GM19324 (cell line): ENCODE measurements around the gene TEAD3.

Source experiments
- ATAC-seq: cut with Tn5 transposase; IDR thresholded peaks from one replicate; pipeline ENCODE4 v1.9.1; 2021; ENCODE audit warnings: mild to moderate bottlenecking, moderate library complexity; ENCODE audit not compliant: unreplicated experiment, low FRiP score

The TEAD3 gene

DNA sequence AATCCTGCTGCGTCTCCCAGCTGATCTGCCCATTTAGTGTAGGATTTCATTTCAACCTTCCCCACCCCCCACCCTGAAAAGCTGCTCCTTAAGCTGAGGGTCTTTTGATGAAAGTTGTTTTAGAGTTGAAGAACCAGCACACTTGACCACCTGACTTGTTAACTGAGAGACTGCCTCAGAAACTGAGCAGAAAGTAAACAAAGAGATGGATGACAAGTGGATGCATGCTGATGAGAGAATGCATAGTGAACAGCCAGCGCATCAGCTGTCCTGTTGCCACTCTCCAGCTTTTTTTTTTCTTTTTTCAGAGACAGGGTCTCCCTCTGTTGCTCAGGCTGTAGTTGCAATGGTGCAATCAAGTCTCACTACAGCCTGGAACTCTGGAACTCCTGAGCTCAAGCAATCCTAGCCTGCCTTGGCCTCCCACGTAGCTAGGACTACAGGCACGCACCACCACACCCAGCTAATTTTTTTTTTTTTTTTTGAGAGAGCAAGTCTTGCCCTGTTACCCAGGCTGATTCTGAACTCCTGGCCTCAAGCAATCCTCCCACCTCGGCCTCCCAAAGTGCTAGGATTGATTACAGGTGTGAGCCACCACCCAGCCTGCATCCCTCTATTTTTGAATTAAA is 19.2 kb downstream of the TEAD3 start:
- ATAC-seq, result no peak

DNA sequence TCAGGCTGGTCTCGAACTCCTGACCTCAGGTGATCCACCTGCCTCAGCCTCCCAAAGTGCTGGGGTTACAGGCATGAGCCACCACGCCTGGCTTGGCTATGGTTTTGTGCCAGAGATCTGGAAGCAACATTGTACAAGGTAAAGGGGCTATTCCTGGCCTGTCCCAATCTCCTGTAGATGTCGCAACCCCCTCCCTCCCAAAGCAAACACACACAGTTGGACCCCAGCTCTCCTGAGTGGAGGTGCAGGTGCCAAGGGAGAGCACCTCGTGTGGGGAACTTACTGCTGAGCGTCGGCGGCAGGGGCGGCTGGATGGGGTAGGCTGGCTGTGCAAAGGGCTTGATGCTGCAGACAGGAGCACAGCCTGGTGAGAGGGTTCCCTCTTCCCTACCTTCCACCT is 19.9 kb downstream of the TEAD3 start:
- no peak for ATAC-seq

DNA sequence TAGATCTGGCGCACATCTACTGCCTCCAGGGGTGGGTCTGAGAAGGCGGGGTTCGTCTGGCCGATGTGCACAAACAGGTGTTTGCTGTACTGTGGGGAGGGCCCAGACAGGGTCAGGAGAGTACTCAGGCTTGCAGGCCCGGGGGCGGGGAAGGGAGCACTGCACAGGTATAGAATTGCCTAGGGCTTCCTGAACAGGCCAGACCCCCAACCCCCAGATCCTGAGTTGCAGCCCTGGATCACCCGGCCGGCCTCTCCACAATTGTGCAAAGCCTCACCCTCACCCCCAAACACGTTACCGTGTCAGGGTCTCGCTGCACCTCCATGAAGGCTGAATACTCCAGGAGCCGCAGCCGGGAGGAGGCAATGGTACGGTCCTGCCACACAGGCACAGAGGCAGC is 20.9 kb downstream of the TEAD3 start:
- ATAC-seq, result no peak

DNA sequence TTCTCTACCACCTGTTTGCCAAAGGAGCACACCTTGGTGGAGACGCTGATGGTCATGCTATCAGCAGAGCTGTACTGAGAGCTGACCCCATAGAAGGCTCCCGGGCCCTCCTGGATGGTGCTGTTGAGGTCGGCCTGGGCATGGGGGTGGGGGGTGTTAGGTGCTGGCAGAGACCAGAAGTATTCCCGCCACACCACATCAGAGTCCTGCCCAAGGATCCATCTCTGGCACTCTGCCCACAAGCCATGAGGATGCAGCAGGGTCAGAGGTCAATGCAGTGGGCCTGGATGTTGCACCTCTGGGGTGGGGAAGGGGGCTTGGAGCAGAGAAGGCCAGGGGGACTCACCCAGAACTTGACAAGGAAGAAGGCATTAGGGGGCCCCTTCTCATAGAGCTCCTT is 21.3 kb downstream of the TEAD3 start:
- ATAC-seq, result no peak

DNA sequence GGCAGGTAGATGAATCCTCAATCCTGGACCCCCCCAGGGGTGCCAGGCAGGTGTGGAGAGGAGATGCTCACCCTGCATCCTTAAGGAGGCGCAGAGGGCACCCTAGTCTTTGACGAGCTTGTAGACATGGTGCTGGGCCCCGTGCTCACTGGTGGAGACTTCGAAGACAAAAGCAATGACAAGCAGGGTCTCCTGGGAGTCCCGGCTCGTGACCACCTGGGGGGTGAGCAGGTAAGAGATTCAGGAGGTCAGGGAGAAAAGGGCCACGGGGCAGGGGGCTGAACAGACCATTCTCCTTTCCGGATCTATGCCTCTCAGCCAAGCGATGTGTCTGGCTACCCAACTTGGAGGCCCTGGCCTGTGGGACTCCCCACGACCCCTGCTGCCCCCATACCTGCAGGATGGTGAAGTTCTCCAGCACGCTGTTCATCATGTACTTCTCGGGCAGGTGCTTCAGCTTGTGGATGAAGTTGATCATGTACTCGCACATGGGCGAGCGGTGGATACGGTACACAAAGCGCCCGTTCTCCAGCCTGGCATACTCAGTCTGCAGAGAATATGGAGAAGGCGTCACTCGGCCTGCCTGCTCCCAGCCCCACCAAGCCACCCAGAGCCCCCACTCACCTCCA is 21.8 kb downstream of the TEAD3 start:
- no peak for ATAC-seq

DNA sequence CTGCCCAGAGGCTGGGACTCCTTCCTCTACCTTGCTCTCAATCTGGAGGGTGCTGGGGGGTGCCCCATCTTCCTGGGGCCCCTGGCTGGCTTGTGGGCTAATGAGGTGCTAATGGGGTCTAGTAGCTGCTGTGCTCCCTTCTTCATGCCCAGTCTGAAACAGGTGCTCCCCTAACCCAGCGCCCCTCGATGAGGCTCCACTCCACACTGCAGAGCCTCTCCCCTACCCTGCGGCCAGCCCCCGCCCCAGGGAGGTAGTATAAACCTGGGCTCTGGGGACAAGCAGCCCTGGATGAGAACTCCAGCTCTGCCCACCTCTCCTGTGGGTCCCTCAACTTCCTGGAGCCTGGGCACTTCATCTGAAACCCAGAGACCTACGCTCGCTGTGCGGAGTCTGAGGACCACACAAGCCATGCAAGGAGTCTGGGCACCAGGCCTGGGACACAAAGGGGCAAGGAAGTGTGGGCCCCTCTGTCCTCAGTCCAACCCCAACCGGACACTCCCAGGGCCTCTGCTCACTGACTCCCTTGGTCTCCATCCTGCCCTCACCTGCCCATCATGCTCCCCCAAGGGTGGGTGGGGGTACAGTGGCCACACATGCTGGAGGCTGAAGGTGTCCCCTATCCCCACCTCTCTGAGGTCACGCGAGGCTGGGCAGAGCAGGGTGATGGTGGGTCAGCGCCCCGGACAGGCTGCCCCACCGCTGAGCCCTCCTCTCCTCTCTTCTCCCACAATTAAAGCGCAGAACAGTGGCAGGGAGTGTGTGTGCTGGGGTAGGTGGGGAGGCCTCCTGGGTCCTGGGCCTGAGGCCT is 22.5 kb downstream of the TEAD3 start:
- no peak for ATAC-seq

DNA sequence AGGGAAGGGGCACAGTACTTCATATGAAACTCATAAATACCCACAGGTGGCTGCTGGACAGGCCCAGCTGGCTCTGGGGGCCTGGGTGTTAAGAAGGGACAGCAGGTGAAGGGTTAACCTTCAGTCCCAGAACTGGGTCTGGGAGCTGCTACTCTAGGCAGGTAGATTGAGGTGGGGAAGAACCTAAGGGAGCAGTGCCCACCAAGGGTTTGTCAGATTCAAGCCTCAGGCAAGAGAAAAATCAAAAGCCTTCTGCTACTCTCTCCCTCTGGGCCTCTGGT is 23.1 kb downstream of the TEAD3 start:
- no peak for ATAC-seq

DNA sequence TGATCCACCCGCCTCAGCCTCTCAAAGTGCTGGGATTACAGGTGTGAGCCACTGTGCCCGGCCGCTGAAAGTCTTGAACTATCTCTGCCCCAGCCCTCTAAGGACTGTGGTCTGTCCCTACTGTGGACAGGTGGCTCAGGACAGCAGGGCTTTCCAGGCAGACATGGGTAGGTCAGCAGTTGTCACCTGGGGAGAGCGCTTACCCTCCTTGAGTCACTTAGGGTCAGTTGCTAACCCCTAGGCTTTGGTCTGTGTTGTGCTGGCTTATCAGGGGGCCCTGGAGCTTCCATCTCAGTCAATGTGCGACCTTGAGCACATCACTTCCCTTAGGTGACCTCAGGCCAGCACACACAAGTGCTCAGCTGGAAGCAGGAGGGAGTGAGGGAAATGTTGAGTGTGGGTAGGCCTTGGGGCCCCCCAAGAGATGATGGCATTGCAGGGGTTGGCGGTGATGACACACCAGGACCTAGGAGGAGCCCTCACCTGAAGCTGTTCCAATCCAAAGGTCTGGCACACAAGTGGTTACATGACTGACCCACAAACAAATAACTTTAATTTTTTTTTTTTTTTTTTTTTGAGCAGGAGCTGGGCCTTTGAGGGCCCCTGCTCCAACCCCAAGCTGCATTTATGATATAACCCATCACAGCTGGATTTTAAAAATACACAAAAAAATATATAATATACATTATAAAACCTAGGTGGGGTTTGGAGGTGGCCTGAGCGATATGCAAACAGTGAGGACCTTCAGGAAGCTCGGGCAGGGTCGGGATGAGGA is 23.6 kb downstream of the TEAD3 start:
- ATAC-seq, result no peak

DNA sequence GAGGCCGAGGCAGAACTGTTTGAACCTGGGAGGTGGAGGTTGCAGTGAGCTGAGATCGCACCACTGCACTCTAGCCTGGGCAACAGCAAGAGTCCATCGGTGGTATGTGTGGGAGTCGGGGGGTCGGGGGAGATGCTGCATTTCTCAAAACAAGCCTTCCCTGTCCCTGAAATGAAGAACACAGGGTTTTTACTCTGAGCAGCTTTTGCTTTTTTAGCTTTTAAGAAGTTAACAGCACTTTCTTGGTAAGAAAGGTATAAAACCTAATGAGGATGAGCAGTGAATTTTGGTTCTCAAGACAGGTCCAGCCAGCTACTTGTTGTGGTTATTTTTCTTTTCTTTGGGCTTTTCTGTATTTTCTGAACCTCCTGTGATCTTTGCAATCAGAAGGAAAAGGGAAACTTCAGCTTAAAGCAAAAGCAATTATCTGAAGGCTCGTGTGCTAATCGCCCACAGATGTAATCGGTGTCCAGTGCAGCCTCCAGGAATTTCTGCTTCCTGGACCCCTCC is 25.0 kb downstream of the TEAD3 start:
- ATAC-seq, result no peak

DNA sequence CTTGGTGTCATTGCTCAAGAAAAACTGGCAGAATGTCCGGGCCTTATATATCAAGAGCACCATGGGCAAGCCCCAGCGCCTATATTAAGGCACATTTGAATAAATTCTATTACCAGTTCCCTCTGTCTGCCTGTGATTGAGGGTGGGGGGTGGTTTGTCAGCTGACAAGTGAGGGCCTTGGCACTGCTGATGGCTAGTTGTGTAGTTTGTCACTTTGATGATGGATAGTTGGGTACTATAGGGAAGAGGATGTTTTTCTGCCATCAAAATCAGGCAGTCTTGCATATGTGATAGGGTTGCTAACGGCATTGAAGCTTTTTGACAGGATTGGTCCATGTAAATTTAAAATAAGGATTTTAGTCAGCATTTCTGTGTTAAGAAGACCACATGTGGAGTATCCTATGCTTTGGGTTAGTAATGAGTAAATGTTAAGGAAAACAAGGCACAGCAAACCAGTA is 26.2 kb downstream of the TEAD3 start:
- no peak for ATAC-seq

DNA sequence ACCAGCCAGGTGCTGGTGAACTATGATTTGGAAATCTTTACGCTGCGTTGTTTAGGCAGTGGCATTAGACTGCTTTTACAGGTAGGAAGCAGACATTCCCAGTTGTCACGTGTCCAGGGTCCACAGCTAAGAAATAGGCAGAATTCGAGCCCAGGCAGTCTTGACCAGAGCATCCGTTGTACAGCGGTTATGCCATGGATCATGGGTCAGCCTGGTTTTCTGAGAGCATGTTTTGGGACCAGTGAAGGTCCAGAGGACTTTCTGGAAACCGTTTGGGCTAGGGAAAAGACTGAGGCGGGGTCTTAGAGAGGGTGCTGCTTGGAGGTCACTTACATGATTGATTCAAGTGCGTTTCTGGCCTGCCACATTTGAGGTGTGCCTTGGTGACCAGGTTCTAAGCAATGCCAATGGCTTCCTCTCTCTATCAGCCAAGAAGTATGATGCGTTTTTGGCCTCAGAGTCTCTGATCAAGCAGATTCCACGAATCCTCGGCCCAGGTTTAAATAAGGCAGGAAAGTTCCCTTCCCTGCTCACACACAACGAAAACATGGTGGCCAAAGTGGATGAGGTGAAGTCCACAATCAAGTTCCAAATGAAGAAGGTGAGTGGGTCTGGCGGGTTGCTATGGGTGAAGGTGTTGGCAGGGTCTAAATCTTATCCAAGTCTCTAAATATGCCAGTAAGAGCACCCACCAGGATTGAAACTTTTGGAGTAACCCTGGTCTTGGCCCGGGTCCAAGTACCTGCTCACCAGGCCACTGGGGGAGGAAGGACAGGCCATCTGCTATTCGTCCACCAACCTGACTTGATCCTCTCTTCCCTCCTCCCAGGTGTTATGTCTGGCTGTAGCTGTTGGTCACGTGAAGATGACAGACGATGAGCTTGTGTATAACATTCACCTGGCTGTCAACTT is 26.9 kb downstream of the TEAD3 start:
- ATAC-seq, result no peak

DNA sequence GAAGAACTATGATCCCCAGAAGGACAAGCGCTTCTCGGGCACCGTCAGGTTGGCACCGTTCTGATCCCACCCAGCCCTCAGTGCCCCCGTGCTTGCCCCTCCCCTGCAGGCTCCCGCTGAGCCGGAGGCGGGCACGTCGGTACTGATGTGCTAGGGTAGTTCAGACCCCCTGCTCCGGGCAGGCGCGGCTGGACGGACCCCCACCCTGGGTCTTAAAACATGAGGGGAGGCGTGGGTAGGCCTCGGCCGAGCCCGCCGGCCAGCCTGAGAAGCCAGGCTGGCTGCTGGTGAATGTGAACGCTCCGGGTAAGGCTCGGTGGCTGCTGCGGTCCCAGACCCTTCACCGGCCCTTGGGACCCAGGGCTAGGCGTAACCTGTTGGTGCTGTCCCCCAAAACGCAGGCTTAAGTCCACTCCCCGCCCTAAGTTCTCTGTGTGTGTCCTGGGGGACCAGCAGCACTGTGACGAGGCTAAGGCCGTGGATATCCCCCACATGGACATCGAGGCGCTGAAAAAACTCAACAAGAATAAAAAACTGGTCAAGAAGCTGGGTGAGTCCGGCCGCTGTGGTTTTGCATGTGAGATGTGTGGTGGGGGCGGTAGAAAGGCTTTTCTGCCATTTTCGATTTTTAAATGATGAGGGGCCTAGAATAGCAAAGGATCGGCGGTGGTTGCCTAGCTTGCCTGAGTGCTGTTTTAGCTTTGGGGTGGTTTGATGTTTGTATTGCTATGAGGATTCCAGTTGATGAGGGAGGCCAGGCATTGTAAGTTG is 27.7 kb downstream of the TEAD3 start:
- ATAC-seq, result peak; percentile 8

DNA sequence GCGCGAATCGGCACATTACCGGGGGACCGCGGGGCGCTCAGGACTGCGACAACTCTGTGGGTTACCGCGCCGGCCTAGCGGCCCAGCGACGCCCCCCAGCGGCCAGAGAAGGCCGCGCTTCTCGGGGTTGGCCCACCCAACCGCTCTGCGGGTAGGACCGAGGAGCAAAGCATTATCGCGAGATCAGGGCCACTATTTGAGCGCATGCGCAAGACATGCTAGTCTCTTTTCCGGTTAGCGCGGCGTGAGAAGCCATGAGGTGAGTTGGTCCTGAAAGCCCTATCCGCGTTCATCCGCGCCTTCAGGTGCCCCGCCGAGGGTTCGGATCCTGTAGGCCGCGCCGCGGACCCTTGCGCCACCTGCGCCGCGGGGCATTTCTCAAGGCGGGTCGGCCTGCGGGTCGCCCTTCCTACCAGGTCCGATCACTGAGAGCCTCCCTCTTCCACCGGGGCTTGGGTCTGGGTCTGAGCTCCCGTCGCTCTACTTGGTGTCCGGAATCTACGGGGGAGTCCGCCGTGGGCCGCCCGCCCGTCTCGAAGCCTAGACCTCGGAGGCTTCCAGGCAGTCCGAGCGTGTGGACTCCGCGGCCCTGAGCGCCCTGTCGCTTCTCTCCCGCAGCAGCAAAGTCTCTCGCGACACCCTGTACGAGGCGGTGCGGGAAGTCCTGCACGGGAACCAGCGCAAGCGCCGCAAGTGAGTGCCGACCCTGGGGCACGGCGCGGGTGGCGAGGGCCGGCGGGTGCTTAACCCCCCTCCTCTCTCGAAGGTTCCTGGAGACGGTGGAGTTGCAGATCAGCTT is 28.5 kb downstream of the TEAD3 start, which contains the start of gene RPL10A:
RPL10A (plus strand) TSS at position 221 of the 799 bp plus-strand sequence; CDS start at position 255, 34 bp downstream.
- ATAC-seq, result peak; percentile 82

DNA sequence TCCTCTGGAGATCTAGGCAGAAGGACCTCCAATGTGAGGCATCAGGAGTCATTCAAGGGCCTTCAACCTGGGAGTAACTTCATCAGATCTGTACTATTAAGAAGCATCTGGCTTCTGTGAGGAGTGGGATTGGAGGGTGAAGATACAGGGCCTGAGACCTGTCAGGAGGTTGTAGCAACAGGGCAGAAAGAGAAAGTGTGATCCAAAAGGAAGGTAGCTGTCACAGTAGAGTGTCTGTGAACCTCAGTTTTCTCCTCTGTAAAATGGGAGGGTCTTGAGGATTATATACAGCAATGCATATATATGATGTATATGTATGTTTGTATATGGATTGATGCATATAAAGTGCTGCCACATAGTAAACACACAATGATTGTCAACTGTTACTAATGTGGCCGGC is 31.2 kb downstream of the TEAD3 start:
- no peak for ATAC-seq

DNA sequence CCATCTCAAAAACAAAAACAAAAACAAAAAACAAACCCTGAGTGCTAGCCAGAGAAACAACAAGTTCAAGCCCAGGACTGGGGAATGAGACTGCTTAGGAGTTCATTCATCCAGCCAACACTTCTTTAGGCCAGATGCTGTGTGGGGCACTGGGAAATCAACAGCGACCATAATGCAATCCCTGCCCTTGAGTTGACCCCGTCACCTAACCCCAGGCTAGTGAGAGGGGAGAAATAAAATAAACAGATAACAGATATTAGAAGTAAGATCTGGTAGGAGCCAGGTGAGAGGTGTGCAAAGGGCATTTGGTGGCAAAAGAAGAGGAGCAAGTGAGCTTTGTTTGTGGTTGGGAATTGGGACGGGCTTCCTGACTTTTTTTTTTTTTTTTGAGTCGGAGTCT is 33.6 kb downstream of the TEAD3 start:
- no peak for ATAC-seq

DNA sequence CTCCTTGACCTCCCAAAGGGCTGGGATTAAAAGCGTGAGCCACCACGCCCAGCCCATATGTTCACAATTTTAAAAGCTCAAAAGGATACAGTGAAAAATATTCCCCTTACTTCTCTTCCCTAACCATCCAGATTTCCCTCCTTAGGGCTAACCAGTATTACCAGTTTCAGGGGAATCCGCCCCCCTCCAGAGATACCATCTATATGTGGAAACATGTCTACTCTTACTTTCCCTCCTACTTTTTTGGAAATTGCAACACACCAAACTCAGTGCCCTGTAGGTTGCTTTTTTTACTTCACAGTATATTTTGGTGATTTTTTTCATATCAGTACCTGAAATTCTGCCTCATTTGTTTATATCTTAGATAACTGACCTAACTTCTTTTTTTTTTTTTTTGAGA is 35.6 kb downstream of the TEAD3 start:
- no peak for ATAC-seq

DNA sequence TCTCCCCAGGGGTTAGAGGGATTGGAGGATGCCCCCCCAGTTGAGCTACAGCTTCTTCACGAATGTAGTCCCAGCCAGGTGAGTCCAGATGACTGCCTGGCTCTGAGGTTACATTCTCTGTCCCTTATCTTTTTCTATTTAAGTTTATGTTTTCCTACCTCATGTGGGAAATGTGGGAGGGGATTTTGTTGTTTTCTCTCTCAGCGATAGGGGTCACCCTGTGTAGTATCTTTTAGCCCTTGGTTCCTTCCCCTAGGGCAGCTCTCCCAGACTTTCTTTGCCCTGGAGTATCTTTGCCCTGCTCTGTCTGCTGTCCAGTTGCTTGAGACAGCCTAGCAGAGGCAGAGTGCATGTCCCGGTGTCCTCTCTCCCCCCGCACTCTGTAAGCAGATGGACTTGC is 39.0 kb downstream of the TEAD3 start:
- no peak for ATAC-seq

DNA sequence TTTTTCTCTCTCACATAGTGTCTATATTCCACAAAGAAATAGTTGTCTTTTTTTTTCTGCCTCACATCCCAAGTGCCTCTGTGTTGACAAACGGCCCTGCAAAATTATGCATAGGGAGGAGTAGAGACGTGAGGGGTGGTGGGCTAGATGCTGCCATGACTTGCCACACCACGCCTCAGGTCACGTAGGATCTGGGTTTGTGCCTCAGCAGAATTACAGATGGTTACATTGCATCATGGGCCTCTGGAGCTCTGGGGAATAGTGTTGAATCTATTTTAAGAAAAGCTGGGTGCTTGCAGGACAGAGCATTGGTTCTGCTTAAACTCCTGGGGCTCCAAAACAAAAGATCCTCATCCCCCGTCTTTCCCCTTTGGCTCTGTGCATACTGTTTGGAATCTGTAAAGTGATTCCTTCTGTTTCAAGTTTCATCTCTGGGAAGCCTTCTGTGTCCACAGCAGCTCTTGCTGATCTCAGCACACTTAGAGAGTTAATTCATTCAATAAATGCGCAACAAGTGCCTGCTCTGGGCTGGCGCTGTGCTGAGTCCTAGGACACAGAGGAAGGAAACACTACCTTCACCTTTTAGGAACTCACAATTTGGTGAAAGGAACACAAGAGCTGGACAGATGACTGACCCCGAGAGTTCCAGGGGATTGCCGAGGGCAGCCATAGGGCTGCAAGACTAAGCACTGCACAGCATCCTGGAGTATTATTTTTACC is 42.3 kb downstream of the TEAD3 start:
- no peak for ATAC-seq
